K562 (cell line): ENCODE data around the gene FLAD1.

ENCODE experiments used
- BDP1 ChIP-seq: IDR thresholded peaks from 3 replicates; pipeline ENCODE4 v1.6.1; 2011; ENCODE audit not compliant: insufficient read length, insufficient read depth
- C11orf30 ChIP-seq: fragments of 450-650 bp; IDR thresholded peaks from 2 replicates; pipeline ENCODE4 v1.6.1; 2016; ENCODE audit warnings: low read depth, mild to moderate bottlenecking
- FOXJ3 ChIP-seq: sonication (generic); formaldehyde crosslinking; IDR thresholded peaks from 2 replicates; pipeline ENCODE4 v1.4.0; 2020; ENCODE audit warnings: mild to moderate bottlenecking, missing genetic modification reagents
- GATAD2A ChIP-seq: fragments of 450-650 bp; IDR thresholded peaks from 2 replicates; pipeline ENCODE4 v1.6.1; 2017
- HDAC3 ChIP-seq: fragments of 450-650 bp; IDR thresholded peaks from 2 replicates; pipeline ENCODE4 v1.6.1; 2018; ENCODE audit warnings: borderline replicate concordance, mild to moderate bottlenecking, moderate library complexity; ENCODE audit not compliant: partially characterized antibody
- TOE1 ChIP-seq, 2 experiments: fragments of 450-650 bp in 1 of 2; sonication (generic) in 1 of 2; formaldehyde crosslinking in 1 of 2; IDR thresholded peaks; 2 replicates each; pipeline versions ENCODE4 v1.7.1 to v1.8.0; 2016 to 2022; ENCODE audit warnings: borderline replicate concordance in 2 of 2, mild to moderate bottlenecking in 2 of 2, antibody characterized with exemption in 1 of 2, inconsistent platforms in 1 of 2, low read depth in 1 of 2, missing genetic modification reagents in 1 of 2, moderate library complexity in 1 of 2
- TRIM28 ChIP-seq: fragments of 450-650 bp; IDR thresholded peaks from 2 replicates; pipeline ENCODE4 v1.6.1; 2017
- ZFP36 ChIP-seq: fragments of 150-350 bp; IDR thresholded peaks from 2 replicates; pipeline ENCODE4 v1.6.1; 2018; ENCODE audit warnings: low read length, low read depth; ENCODE audit not compliant: partially characterized antibody
- TF ChIP-seq, protein P1 (sequence below): fragments of 250-450 bp; sonication (Bioruptor Pico); IDR thresholded peaks from 2 replicates; pipeline ENCODE4 v1.9.0; 2021; ENCODE audit warnings: mild to moderate bottlenecking, inconsistent platforms
- TF ChIP-seq, protein P2 (sequence below): sonication (generic); formaldehyde crosslinking; IDR thresholded peaks from 2 replicates; pipeline ENCODE4 v1.8.1; 2023; ENCODE audit warnings: mild to moderate bottlenecking, missing genetic modification reagents
- TF ChIP-seq, protein P3 (sequence below), 2 experiments: fragments of 450-650 bp in 1 of 2; sonication (generic) in 1 of 2; formaldehyde crosslinking; conservative IDR thresholded peaks; 2 replicates each; pipeline versions ENCODE4 v1.4.0 to v1.8.1; 2020 to 2022; ENCODE audit warnings: mild to moderate bottlenecking in 1 of 2, missing genetic modification reagents in 1 of 2
- TF ChIP-seq, protein P4 (sequence below), 2 experiments: fragments of 450-650 bp; formaldehyde crosslinking in 1 of 2; IDR thresholded peaks; 2 replicates each; pipeline versions ENCODE4 v1.4.0 to v1.6.1; 2014 to 2020; ENCODE audit warnings: mild to moderate bottlenecking in 2 of 2, borderline replicate concordance in 1 of 2, low read depth in 1 of 2

DNA sequence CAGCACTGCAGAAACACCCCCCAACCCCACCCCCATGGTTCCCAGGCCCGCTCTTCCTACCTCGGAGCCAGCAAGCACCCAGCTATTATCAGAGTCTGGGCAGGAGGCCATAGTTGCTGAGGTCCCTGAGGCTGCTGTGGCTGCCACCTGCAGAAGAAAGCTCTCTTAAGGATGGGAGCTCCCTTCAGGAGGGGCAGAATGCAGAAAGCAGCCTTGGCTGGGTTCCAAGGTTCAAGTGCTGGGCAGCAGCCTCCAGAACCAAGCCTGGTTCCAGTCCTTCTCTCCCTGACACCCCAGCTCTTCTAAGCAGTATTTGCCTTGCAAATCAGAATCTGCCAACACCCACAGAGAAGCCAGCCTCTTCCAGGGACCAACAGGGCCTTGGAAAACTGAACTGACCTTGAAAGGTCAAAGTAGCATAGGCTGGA is 29.5 kb upstream of the FLAD1 start:
- TF ChIP-seq GATAD2A, result no peak
- no peak for TF ChIP-seq C11orf30
- no peak for TF ChIP-seq ZFP36
- TF ChIP-seq, protein P1, sequence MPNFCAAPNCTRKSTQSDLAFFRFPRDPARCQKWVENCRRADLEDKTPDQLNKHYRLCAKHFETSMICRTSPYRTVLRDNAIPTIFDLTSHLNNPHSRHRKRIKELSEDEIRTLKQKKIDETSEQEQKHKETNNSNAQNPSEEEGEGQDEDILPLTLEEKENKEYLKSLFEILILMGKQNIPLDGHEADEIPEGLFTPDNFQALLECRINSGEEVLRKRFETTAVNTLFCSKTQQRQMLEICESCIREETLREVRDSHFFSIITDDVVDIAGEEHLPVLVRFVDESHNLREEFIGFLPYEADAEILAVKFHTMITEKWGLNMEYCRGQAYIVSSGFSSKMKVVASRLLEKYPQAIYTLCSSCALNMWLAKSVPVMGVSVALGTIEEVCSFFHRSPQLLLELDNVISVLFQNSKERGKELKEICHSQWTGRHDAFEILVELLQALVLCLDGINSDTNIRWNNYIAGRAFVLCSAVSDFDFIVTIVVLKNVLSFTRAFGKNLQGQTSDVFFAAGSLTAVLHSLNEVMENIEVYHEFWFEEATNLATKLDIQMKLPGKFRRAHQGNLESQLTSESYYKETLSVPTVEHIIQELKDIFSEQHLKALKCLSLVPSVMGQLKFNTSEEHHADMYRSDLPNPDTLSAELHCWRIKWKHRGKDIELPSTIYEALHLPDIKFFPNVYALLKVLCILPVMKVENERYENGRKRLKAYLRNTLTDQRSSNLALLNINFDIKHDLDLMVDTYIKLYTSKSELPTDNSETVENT (CRISPR knock-in tag), result no peak
- TF ChIP-seq, protein P2, sequence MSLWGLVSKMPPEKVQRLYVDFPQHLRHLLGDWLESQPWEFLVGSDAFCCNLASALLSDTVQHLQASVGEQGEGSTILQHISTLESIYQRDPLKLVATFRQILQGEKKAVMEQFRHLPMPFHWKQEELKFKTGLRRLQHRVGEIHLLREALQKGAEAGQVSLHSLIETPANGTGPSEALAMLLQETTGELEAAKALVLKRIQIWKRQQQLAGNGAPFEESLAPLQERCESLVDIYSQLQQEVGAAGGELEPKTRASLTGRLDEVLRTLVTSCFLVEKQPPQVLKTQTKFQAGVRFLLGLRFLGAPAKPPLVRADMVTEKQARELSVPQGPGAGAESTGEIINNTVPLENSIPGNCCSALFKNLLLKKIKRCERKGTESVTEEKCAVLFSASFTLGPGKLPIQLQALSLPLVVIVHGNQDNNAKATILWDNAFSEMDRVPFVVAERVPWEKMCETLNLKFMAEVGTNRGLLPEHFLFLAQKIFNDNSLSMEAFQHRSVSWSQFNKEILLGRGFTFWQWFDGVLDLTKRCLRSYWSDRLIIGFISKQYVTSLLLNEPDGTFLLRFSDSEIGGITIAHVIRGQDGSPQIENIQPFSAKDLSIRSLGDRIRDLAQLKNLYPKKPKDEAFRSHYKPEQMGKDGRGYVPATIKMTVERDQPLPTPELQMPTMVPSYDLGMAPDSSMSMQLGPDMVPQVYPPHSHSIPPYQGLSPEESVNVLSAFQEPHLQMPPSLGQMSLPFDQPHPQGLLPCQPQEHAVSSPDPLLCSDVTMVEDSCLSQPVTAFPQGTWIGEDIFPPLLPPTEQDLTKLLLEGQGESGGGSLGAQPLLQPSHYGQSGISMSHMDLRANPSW, result no peak
- no peak for TF ChIP-seq TRIM28
- no peak for TF ChIP-seq TOE1 (IDR thresholded peaks at IDR 0.05; ENCODE audit: borderline replicate concordance)
- no peak for TF ChIP-seq TOE1 (CRISPR knock-in tag; IDR thresholded peaks at IDR 0.05; ENCODE audit: borderline replicate concordance, low read depth)
- no peak for TF ChIP-seq BDP1
- TF ChIP-seq, protein P3, sequence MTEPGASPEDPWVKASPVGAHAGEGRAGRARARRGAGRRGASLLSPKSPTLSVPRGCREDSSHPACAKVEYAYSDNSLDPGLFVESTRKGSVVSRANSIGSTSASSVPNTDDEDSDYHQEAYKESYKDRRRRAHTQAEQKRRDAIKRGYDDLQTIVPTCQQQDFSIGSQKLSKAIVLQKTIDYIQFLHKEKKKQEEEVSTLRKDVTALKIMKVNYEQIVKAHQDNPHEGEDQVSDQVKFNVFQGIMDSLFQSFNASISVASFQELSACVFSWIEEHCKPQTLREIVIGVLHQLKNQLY (CRISPR knock-in tag; conservative IDR thresholded peaks at IDR 0.05), result no peak
- TF ChIP-seq FOXJ3 (CRISPR knock-in tag), result no peak
- TF ChIP-seq HDAC3, result no peak
- TF ChIP-seq, protein P4, sequence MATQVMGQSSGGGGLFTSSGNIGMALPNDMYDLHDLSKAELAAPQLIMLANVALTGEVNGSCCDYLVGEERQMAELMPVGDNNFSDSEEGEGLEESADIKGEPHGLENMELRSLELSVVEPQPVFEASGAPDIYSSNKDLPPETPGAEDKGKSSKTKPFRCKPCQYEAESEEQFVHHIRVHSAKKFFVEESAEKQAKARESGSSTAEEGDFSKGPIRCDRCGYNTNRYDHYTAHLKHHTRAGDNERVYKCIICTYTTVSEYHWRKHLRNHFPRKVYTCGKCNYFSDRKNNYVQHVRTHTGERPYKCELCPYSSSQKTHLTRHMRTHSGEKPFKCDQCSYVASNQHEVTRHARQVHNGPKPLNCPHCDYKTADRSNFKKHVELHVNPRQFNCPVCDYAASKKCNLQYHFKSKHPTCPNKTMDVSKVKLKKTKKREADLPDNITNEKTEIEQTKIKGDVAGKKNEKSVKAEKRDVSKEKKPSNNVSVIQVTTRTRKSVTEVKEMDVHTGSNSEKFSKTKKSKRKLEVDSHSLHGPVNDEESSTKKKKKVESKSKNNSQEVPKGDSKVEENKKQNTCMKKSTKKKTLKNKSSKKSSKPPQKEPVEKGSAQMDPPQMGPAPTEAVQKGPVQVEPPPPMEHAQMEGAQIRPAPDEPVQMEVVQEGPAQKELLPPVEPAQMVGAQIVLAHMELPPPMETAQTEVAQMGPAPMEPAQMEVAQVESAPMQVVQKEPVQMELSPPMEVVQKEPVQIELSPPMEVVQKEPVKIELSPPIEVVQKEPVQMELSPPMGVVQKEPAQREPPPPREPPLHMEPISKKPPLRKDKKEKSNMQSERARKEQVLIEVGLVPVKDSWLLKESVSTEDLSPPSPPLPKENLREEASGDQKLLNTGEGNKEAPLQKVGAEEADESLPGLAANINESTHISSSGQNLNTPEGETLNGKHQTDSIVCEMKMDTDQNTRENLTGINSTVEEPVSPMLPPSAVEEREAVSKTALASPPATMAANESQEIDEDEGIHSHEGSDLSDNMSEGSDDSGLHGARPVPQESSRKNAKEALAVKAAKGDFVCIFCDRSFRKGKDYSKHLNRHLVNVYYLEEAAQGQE (IDR thresholded peaks at IDR 0.05; ENCODE audit: borderline replicate concordance), result no peak
- TF ChIP-seq, protein P4 (CRISPR knock-in tag; IDR thresholded peaks at IDR 0.05; ENCODE audit: low read depth), result no peak
